DOHH2 (cell line): ENCODE data around the gene DNAJC28.

ENCODE experiments used
- H3F3A ChIP-seq: fragments of 200-600 bp; sonication (generic), shearing (Covaris generic); 2 replicates; pipeline ENCODE4 v1.6.0; 2016; ENCODE audit warnings: antibody characterized with exemption, mild to moderate bottlenecking; ENCODE audit not compliant: control insufficient read depth, insufficient read depth
- H3K27ac ChIP-seq: fragments of 200-600 bp; sonication (generic); 2 replicates; pipeline ENCODE4 v1.5.1; 2014; ENCODE audit warnings: low read depth, mild to moderate bottlenecking, low read length, moderate library complexity
- H3K27me3 ChIP-seq: fragments of 200-600 bp; sonication (generic); 2 replicates; pipeline ENCODE4 v1.6.1; 2014; ENCODE audit warnings: mild to moderate bottlenecking, low read length, mixed read lengths; ENCODE audit not compliant: control insufficient read depth
- H3K36me3 ChIP-seq: fragments of 200-600 bp; sonication (generic); 2 replicates; pipeline ENCODE4 v1.6.1; 2014; ENCODE audit warnings: mild to moderate bottlenecking, low read length, moderate library complexity, mixed read lengths; ENCODE audit not compliant: control insufficient read depth
- H3K4me1 ChIP-seq: fragments of 200-600 bp; sonication (generic); 2 replicates; pipeline ENCODE4 v1.6.1; 2014; ENCODE audit warnings: mild to moderate bottlenecking, low read length, mixed read lengths; ENCODE audit not compliant: control insufficient read depth
- H3K4me2 ChIP-seq: fragments of 200-600 bp; sonication (generic); 2 replicates; pipeline ENCODE4 v1.6.0; 2014; ENCODE audit warnings: mild to moderate bottlenecking, low read length, moderate library complexity
- H3K4me3 ChIP-seq: fragments of 200-600 bp; sonication (generic); 2 replicates; pipeline ENCODE4 v1.5.1; 2014; ENCODE audit warnings: mild to moderate bottlenecking, low read length, mixed read lengths
- H3K79me2 ChIP-seq: fragments of 200-600 bp; sonication (generic); 2 replicates; pipeline ENCODE4 v1.6.1; 2014; ENCODE audit warnings: mild to moderate bottlenecking, low read length, mixed read lengths; ENCODE audit not compliant: control insufficient read depth
- H3K9me2 ChIP-seq: fragments of 200-600 bp; sonication (generic); replicated peaks from 2 replicates; pipeline ENCODE4 v1.6.1; 2014; ENCODE audit warnings: mild to moderate bottlenecking, low read length, mixed read lengths; ENCODE audit not compliant: control insufficient read depth
- H3K9me3 ChIP-seq: fragments of 200-600 bp; sonication (generic); 2 replicates; pipeline ENCODE4 v1.6.1; 2014; ENCODE audit warnings: antibody characterized with exemption, low read length, mixed read lengths; ENCODE audit not compliant: control insufficient read depth, insufficient read depth
- H4K20me1 ChIP-seq: fragments of 200-600 bp; sonication (generic); 2 replicates; pipeline ENCODE4 v1.6.0; 2014; ENCODE audit warnings: low read depth, mild to moderate bottlenecking, antibody characterized with exemption, low read length, moderate library complexity; ENCODE audit not compliant: control insufficient read depth, insufficient read depth
- EZH2phosphoT487 ChIP-seq: fragments of 200-600 bp; sonication (generic); IDR thresholded peaks from 2 replicates; pipeline ENCODE4 v1.6.1; 2017; ENCODE audit warnings: borderline replicate concordance, mild to moderate bottlenecking, antibody characterized with exemption, low read length, moderate library complexity, mixed read lengths
- TF ChIP-seq, protein P1 (sequence below): fragments of 200-600 bp; sonication (generic); IDR thresholded peaks from one replicate; pipeline ENCODE4 v1.5.1; 2014; ENCODE audit warnings: antibody characterized with exemption, mild to moderate bottlenecking, low read depth, low read length; ENCODE audit not compliant: poor library complexity, severe bottlenecking

The DNAJC28 gene

DNA sequence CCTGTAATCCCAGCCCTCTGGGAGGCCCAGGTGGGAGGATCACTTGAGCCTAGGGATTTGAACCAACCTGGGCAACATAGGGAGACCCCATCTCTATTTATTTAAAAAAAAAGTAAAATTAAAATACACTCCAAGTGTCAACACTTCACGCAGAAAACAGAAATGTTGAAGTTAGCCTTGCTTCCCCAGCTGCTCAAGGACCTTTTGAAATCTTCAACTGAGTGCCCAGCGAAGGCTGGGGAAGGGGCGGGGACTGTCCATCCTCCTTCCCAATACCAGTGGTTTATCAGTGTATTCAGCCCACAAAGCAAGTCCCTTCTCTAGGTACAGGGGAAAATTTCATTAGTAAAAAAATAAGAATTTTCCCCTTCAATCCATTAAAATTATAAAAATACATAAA lies 2.2 kb upstream of the DNAJC28 start:
- TF ChIP-seq, protein P1, sequence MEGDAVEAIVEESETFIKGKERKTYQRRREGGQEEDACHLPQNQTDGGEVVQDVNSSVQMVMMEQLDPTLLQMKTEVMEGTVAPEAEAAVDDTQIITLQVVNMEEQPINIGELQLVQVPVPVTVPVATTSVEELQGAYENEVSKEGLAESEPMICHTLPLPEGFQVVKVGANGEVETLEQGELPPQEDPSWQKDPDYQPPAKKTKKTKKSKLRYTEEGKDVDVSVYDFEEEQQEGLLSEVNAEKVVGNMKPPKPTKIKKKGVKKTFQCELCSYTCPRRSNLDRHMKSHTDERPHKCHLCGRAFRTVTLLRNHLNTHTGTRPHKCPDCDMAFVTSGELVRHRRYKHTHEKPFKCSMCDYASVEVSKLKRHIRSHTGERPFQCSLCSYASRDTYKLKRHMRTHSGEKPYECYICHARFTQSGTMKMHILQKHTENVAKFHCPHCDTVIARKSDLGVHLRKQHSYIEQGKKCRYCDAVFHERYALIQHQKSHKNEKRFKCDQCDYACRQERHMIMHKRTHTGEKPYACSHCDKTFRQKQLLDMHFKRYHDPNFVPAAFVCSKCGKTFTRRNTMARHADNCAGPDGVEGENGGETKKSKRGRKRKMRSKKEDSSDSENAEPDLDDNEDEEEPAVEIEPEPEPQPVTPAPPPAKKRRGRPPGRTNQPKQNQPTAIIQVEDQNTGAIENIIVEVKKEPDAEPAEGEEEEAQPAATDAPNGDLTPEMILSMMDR = no peak
- TF ChIP-seq EZH2phosphoT487 = no peak
- Histone ChIP-seq H3K4me2 (no peak overlapping the region), H3K36me3 (no peaks in the 10 kb centered on the region), H4K20me1 (no peaks in the 10 kb centered on the region), H3K9me3 (no peaks in the 10 kb centered on the region), H3K27me3 (0 out of 2 replicates have a peak, but pooled peaks cover 5% of the 10 kb centered on the region), H3K27ac (no peak overlapping the region), H3K9me2 (no peaks in the 10 kb centered on the region), H3F3A (no peaks in the 10 kb centered on the region), H3K4me3 (no peak overlapping the region), H3K79me2 (no peaks in the 10 kb centered on the region), H3K4me1 (peaks cover 11% of the 10 kb centered on the region)

DNA sequence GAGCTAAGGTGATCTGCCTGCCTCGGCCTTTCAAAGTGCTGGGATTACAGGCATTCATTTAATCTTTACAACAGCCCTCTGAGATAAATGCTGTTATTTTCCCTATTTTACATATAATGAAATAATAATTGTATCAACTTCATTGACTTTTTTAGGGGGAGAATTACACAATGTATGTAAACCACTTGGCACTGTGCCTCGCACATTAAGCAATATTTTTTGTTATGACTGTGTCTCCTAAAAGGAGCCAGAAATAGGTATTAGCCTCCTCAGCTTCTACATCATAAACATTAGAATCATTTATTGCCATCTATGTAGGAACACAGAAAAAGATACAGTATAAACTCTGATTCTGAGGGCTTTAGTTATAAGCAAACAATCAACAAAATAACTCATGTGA lies 1.1 kb upstream of the DNAJC28 start:
- Histone ChIP-seq H3K79me2 (no peaks in the 10 kb centered on the region), H3K4me2 (peak overlapping the region; percentile 87), H3K4me3 (no peak overlapping the region)

DNA sequence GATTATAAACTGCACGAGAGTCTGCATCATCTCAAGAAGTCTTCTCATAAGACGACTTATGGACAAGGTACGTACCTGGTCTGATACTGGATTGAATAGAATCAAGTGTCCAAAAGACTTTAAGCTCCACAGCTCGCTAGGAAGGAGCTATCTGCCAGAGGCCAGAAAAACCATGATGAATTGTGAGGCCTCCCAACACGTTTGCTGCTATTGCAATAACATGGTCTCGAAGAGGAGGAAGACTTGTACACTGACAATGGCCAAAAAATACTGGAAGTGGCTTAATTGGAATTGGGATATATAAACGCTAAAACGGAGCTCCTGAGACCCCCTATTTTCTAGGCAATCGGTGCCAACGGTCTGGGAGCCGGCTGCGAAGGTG lies 534 bp downstream of the DNAJC28 start:
- Histone ChIP-seq H3K4me1 (peaks cover 11% of the 10 kb centered on the region), H3K27ac (no peak overlapping the region), H3K27me3 (0 out of 2 replicates have a peak, but pooled peaks cover 5% of the 10 kb centered on the region), H3K4me3 (peak overlapping the region; percentile 87), H3K79me2 (no peaks in the 10 kb centered on the region), H3K36me3 (no peaks in the 10 kb centered on the region), H4K20me1 (no peaks in the 10 kb centered on the region), H3K9me2 (no peaks in the 10 kb centered on the region), H3F3A (no peaks in the 10 kb centered on the region), H3K9me3 (no peaks in the 10 kb centered on the region), H3K4me2 (peak overlapping the region; percentile 87)
- TF ChIP-seq, protein P1 = no peak
- no peak for TF ChIP-seq EZH2phosphoT487

More for the DNA sequence above, 1.1 kb upstream of the DNAJC28 start:
- H3K4me1 ChIP-seq = peaks cover 11% of the 10 kb centered on the region
- H3K36me3 ChIP-seq = no peaks in the 10 kb centered on the region
- H3K27ac ChIP-seq = no peak overlapping the region
- H4K20me1 ChIP-seq = no peaks in the 10 kb centered on the region
- no peaks in the 10 kb centered on the region for H3K9me2 ChIP-seq
- 0 out of 2 replicates have a peak, but pooled peaks cover 5% of the 10 kb centered on the region for H3K27me3 ChIP-seq
- H3F3A ChIP-seq = no peaks in the 10 kb centered on the region
- no peaks in the 10 kb centered on the region for H3K9me3 ChIP-seq
- TF ChIP-seq, protein P1 = no peak
- TF ChIP-seq EZH2phosphoT487 = no peak
